Stomach (tissue), 4 donors: Measurements from ENCODE around the gene IER5L.

Experiments used
- CTCF ChIP-seq, 7 experiments: fragments of 450-650 bp in 4 of 7; fragments of 200-600 bp in 3 of 7; sonication (generic) in 3 of 7; IDR thresholded peaks; one replicate each; pipeline ENCODE4 v1.5.1; 2016 to 2019; ENCODE audit warnings: antibody characterized with exemption in 7 of 7, control low read depth in 2 of 7, mild to moderate bottlenecking in 1 of 7
- EP300 ChIP-seq: sonication (generic); formaldehyde crosslinking; IDR thresholded peaks from one replicate; pipeline ENCODE4 v1.6.1; 2017; ENCODE audit warnings: antibody characterized with exemption
- POLR2A ChIP-seq, 4 donors: fragments of 450-650 bp; IDR thresholded peaks; one replicate each; pipeline ENCODE4 v1.6.1; 2016; ENCODE audit warnings: antibody characterized with exemption in 4 of 4, control low read depth in 2 of 4, mild to moderate bottlenecking in 1 of 4, moderate library complexity in 1 of 4

GRCh38 chr9:129160712-129161533 is 17.1 kb downstream of the IER5L start:
- TF ChIP-seq CTCF (IDR thresholded peaks at IDR 0.05) (no peak), POLR2A (IDR thresholded peaks at IDR 0.05) (no peak), EP300 (no peak)
